Measurements from ENCODE around the gene SCNN1A. TPM values are rescaled to one million over a fixed set of nuclear protein-coding genes. Genes with fewer than 3 reads are reported as not detected.

The SCNN1A gene
- total RNA-seq, 2 experiments from 2014 or later: 1.1 to 2.0 TPM

- Histone ChIP-seq H3K27me3 (ENCODE audit: control insufficient read depth in 1 of 2, insufficient read depth in 2 of 2, low read length in 2 of 2) (no peaks in the 10 kb centered on the region), H3K4me3 (ENCODE audit: low read length) (no peak overlapping the region), H3K4me1 (ENCODE audit: insufficient read depth, low read length) (peaks cover 46% of the 10 kb centered on the region), H3K9me3 (ENCODE audit: control insufficient read depth in 1 of 2, insufficient read depth in 1 of 2, low read length in 2 of 2) (no peaks in the 10 kb centered on the region), H3K27ac (ENCODE audit: low read depth in 1 of 2, low read length in 2 of 2) (no peak overlapping the region), H3K36me3 (ENCODE audit: insufficient read depth, low read length) (no peaks in the 10 kb centered on the region)
- CTCF ChIA-PET: no interaction called here
- H3K27ac Mint-ChIP-seq: no peak overlapping the region
- TF ChIP-seq, protein P1, sequence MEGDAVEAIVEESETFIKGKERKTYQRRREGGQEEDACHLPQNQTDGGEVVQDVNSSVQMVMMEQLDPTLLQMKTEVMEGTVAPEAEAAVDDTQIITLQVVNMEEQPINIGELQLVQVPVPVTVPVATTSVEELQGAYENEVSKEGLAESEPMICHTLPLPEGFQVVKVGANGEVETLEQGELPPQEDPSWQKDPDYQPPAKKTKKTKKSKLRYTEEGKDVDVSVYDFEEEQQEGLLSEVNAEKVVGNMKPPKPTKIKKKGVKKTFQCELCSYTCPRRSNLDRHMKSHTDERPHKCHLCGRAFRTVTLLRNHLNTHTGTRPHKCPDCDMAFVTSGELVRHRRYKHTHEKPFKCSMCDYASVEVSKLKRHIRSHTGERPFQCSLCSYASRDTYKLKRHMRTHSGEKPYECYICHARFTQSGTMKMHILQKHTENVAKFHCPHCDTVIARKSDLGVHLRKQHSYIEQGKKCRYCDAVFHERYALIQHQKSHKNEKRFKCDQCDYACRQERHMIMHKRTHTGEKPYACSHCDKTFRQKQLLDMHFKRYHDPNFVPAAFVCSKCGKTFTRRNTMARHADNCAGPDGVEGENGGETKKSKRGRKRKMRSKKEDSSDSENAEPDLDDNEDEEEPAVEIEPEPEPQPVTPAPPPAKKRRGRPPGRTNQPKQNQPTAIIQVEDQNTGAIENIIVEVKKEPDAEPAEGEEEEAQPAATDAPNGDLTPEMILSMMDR (IDR thresholded peaks at IDR 0.05): no peak
- no peaks in the 10 kb centered on the region for H3K36me3 Mint-ChIP-seq (ENCODE audit: low read depth)
- no peaks in the 10 kb centered on the region for H3K27me3 Mint-ChIP-seq
- DNase-seq (no peak), ATAC-seq (ENCODE audit: poor library complexity) (no peak)
- H3K4me3 Mint-ChIP-seq: no peak overlapping the region
- H3K9me3 Mint-ChIP-seq: no peaks in the 10 kb centered on the region
- peaks cover 31% of the 10 kb centered on the region for H3K4me1 Mint-ChIP-seq (ENCODE audit: low read depth)
- intact Hi-C loops (cut with DNase I, micrococcal nuclease): no loop called here
- POLR2A ChIA-PET: interaction anchor here (1.4 kb wide), 1 partner anchor 36 kb away, joined by 5 read pairs; no protein-coding TSS in a partner anchor
Measured at GRCh38 chr12:6370994-6371754, 4.2 kb downstream of the SCNN1A start.

- H3K27ac Mint-ChIP-seq: no peak overlapping the region
- no peaks in the 10 kb centered on the region for H3K27me3 Mint-ChIP-seq
- Histone ChIP-seq H3K4me3 (ENCODE audit: low read length) (no peak overlapping the region), H3K4me1 (ENCODE audit: insufficient read depth, low read length) (peaks cover 40% of the 10 kb centered on the region), H3K9me3 (ENCODE audit: control insufficient read depth in 1 of 2, insufficient read depth in 1 of 2, low read length in 2 of 2) (no peaks in the 10 kb centered on the region), H3K36me3 (ENCODE audit: insufficient read depth, low read length) (no peaks in the 10 kb centered on the region), H3K27ac (ENCODE audit: low read depth in 1 of 2, low read length in 2 of 2) (no peak overlapping the region), H3K27me3 (ENCODE audit: control insufficient read depth in 1 of 2, insufficient read depth in 2 of 2, low read length in 2 of 2) (no peaks in the 10 kb centered on the region)
- H3K4me1 Mint-ChIP-seq (ENCODE audit: low read depth): peaks cover 25% of the 10 kb centered on the region
- TF ChIP-seq, protein P1 (IDR thresholded peaks at IDR 0.05): no peak
- POLR2A ChIA-PET: interaction anchor here (1.4 kb wide), 1 partner anchor 35 kb away, joined by 5 read pairs; no protein-coding TSS in a partner anchor
- intact Hi-C loops (cut with DNase I, micrococcal nuclease): no loop called here
- H3K9me3 Mint-ChIP-seq: no peaks in the 10 kb centered on the region
- no peak for DNase-seq
- no peak overlapping the region for H3K4me3 Mint-ChIP-seq
- CTCF ChIA-PET: no interaction called here
- ATAC-seq (ENCODE audit: poor library complexity): no peak
- no peaks in the 10 kb centered on the region for H3K36me3 Mint-ChIP-seq (ENCODE audit: low read depth)
Measured at GRCh38 chr12:6370576-6370935, 4.8 kb downstream of the SCNN1A start.

- CTCF ChIA-PET: no interaction called here
- no peak overlapping the region for H3K27ac Mint-ChIP-seq
- no peaks in the 10 kb centered on the region for H3K27me3 Mint-ChIP-seq
- no peaks in the 10 kb centered on the region for H3K9me3 Mint-ChIP-seq
- Histone ChIP-seq H3K36me3 (ENCODE audit: insufficient read depth, low read length) (no peaks in the 10 kb centered on the region), H3K9me3 (ENCODE audit: control insufficient read depth in 1 of 2, insufficient read depth in 1 of 2, low read length in 2 of 2) (no peaks in the 10 kb centered on the region), H3K4me1 (ENCODE audit: insufficient read depth, low read length) (peaks cover 35% of the 10 kb centered on the region), H3K27me3 (ENCODE audit: control insufficient read depth in 1 of 2, insufficient read depth in 2 of 2, low read length in 2 of 2) (no peaks in the 10 kb centered on the region), H3K27ac (ENCODE audit: low read depth in 1 of 2, low read length in 2 of 2) (no peak overlapping the region), H3K4me3 (ENCODE audit: low read length) (no peak overlapping the region)
- H3K4me1 Mint-ChIP-seq (ENCODE audit: low read depth): peaks cover 25% of the 10 kb centered on the region
- DNase-seq (no peak), ATAC-seq (ENCODE audit: poor library complexity) (no peak)
- no peak overlapping the region for H3K4me3 Mint-ChIP-seq
- H3K36me3 Mint-ChIP-seq (ENCODE audit: low read depth): no peaks in the 10 kb centered on the region
- POLR2A ChIA-PET: interaction anchor here (1.4 kb wide), 1 partner anchor 35 kb away, joined by 5 read pairs; no protein-coding TSS in a partner anchor
- TF ChIP-seq, protein P1 (IDR thresholded peaks at IDR 0.05): no peak
- intact Hi-C loops (cut with DNase I, micrococcal nuclease): loop anchor here in 1 of 2 experiments (5.0 kb wide), 1 partner anchor 48 kb away; no protein-coding TSS in a partner anchor
Measured at GRCh38 chr12:6369916-6370575, 5.3 kb downstream of the SCNN1A start.
